ENCODE data around the gene PIGA. TPM values are rescaled to one million over a fixed set of nuclear protein-coding genes. Genes with fewer than 3 reads are reported as not detected.
A peak's percentile ranks its signal among the peaks of the same experiment; 100 is the strongest.

PIGA gene, protein sequence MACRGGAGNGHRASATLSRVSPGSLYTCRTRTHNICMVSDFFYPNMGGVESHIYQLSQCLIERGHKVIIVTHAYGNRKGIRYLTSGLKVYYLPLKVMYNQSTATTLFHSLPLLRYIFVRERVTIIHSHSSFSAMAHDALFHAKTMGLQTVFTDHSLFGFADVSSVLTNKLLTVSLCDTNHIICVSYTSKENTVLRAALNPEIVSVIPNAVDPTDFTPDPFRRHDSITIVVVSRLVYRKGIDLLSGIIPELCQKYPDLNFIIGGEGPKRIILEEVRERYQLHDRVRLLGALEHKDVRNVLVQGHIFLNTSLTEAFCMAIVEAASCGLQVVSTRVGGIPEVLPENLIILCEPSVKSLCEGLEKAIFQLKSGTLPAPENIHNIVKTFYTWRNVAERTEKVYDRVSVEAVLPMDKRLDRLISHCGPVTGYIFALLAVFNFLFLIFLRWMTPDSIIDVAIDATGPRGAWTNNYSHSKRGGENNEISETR
- 15.5 TPM for total RNA-seq
- polyA plus RNA-seq (ENCODE audit: insufficient read depth, low read depth, low replicate concordance), result 5.7 TPM
- long read RNA-seq, donor 1, result 0 reads
- long read RNA-seq, donor 2, result 0 reads
- long read RNA-seq, donor 3, partial matches to known transcripts, result 0 of 1 reads
- long read RNA-seq, donor 3, other reads (novel, unspliced or antisense), result 0 of 1 reads
- long read RNA-seq, donor 4, partial matches to known transcripts, result 0 of 2 reads
- long read RNA-seq, donor 4, other reads (novel, unspliced or antisense), result 0 of 2 reads
- long read RNA-seq, donor 5, result 0 reads
- long read RNA-seq, donor 6, partial matches to known transcripts, result 0 of 2 reads
- long read RNA-seq, donor 6, other reads (novel, unspliced or antisense), result 0 of 2 reads
- long read RNA-seq, donor 7, partial matches to known transcripts, result 1 of 3 reads
- long read RNA-seq, donor 7, other reads (novel, unspliced or antisense), result 0 of 3 reads
- long read RNA-seq, donor 8, partial matches to known transcripts, result 0 of 1 reads
- long read RNA-seq, donor 8, other reads (novel, unspliced or antisense), result 0 of 1 reads
- long read RNA-seq, donor 9, partial matches to known transcripts, result 0 of 1 reads
- long read RNA-seq, donor 9, other reads (novel, unspliced or antisense), result 0 of 1 reads
- long read RNA-seq, donor 10, partial matches to known transcripts, result 0 of 2 reads
- long read RNA-seq, donor 10, other reads (novel, unspliced or antisense), result 0 of 2 reads

DNA sequence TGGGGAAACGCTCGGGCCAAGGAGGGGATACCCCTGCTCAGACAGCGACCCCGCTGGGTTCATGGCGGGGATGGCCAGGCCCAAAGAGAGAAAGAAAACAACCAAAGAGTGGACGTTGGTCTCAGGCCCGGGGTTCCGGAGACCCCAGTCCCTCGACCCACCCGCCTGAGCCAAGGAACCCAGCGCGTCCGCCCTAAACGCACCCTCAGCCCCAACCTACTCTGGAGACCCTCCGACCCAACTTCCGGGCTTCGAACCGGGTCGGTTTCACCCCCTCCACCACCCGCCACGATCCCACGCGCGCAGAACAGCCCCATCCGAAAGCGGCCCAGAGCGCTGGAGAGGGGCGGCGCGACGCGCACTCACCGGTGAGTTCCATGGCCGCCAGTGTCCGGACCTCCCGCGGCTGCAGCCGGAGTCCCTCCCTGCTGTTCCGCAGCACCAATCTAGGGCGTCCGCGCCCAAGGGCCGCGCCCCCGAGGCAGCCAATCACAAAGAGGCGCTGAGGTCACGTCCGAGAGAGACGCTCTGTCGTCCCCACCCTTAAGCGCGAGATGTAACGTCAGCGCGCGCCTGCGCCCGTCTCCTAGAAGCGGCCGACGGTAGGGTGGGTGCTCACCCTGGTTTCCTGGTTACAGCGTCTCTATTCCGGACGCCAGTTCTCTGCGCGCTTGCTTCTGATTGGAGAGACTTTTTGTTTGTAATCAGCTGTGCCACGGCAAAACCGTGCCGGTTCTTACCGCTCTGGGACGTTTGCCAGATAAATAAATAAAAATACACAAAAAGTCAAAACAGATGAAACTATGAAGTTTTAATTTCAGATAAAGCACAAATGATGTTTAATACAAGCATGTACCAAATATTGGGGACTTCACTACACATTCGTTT lies at the start of gene PIGA:
Gene PIGA (minus strand): TSS at position 389 of the 888 bp plus-strand sequence. CDS start 3,593 bp downstream, outside the sequence.
- H3K9me3 ChIP-seq (ENCODE audit: control insufficient read depth in 2 of 3, insufficient read depth in 1 of 3, low read length in 3 of 3), result no peaks in the 10 kb centered on the region

DNA sequence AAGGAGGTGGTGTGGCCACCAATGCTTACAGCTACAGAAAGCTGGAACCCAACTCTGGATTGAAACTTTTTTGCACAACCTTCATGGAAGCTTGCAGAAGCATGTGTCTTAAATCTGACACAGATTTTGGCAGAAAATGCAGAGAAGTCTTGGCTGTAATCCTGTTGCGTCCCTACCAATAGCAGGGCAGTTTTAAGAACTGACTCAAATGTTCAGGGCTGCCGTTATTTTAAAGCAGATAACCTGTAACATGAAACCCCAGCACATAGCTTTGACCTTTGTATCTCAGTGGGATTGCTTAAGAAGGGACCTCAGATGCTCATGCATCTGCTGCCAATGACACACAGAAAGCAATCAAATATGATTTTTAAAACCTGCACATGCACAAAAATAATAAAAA lies 49.0 kb upstream of the PIGA start, which contains the start of gene VEGFD:
Gene VEGFD (minus strand): TSS at position 110 of the 400 bp plus-strand sequence. CDS start 467 bp downstream, outside the sequence.
- intact Hi-C loops (cut with DNase I), result no loop called here
- Histone ChIP-seq H3K27ac (ENCODE audit: low read depth in 2 of 2, low read length in 2 of 2) (no peak within 1 kb of the TSS), H3K4me3 (ENCODE audit: low read length in 3 of 3) (no peak within 1 kb of the TSS)

More for the DNA sequence above, at the start of gene PIGA:
- DNase-seq, result peak; percentile 95 to 99 (median 97)
- no peaks in the 10 kb centered on the region for H3K4me1 ChIP-seq (ENCODE audit: control insufficient read depth in 2 of 3, insufficient read depth in 2 of 3, low read depth in 1 of 3, low read length in 3 of 3)
- TF ChIP-seq, protein P1, sequence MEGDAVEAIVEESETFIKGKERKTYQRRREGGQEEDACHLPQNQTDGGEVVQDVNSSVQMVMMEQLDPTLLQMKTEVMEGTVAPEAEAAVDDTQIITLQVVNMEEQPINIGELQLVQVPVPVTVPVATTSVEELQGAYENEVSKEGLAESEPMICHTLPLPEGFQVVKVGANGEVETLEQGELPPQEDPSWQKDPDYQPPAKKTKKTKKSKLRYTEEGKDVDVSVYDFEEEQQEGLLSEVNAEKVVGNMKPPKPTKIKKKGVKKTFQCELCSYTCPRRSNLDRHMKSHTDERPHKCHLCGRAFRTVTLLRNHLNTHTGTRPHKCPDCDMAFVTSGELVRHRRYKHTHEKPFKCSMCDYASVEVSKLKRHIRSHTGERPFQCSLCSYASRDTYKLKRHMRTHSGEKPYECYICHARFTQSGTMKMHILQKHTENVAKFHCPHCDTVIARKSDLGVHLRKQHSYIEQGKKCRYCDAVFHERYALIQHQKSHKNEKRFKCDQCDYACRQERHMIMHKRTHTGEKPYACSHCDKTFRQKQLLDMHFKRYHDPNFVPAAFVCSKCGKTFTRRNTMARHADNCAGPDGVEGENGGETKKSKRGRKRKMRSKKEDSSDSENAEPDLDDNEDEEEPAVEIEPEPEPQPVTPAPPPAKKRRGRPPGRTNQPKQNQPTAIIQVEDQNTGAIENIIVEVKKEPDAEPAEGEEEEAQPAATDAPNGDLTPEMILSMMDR (IDR thresholded peaks at IDR 0.05; ENCODE audit: borderline replicate concordance, extremely low read depth, insufficient read depth), result no peak
- peaks cover 19% of the 10 kb centered on the region for H3K27me3 ChIP-seq (ENCODE audit: control insufficient read depth, insufficient read depth, low read length)
- intact Hi-C loops (cut with DNase I), result no loop called here
- H3K4me3 ChIP-seq (ENCODE audit: low read length in 3 of 3), result peak within 1 kb of the TSS; percentile 72 to 84 (median 82)
- peak; percentile 98 for FAIRE-seq
- H3K27ac ChIP-seq (ENCODE audit: low read depth in 2 of 2, low read length in 2 of 2), result peak within 1 kb of the TSS; percentile 78 to 80
- peaks cover 0 to 4% (median 3%) of the 10 kb centered on the region in 3 donors for H3K36me3 ChIP-seq (ENCODE audit: control insufficient read depth in 2 of 3, insufficient read depth in 3 of 3, low read length in 3 of 3)
- H3K9ac ChIP-seq (ENCODE audit: low read length in 3 of 3), result peak within 1 kb of the TSS; percentile 71 to 81 (median 77)

More for the DNA sequence above, 49.0 kb upstream of the PIGA start, which contains the start of gene VEGFD:
- TF ChIP-seq, protein P1 (IDR thresholded peaks at IDR 0.05; ENCODE audit: borderline replicate concordance, extremely low read depth, insufficient read depth), result no peak
- no peak within 1 kb of the TSS for H3K9ac ChIP-seq (ENCODE audit: low read length in 3 of 3)
- H3K36me3 ChIP-seq (ENCODE audit: control insufficient read depth in 2 of 3, insufficient read depth in 3 of 3, low read length in 3 of 3), result no peaks in the 10 kb centered on the region
- FAIRE-seq, result no peak
- no peaks in the 10 kb centered on the region for H3K9me3 ChIP-seq (ENCODE audit: control insufficient read depth in 2 of 3, insufficient read depth in 1 of 3, low read length in 3 of 3)
- DNase-seq, result peak in 2 of 5 donors; percentile 17 to 51
- H3K4me1 ChIP-seq (ENCODE audit: control insufficient read depth in 2 of 3, insufficient read depth in 2 of 3, low read depth in 1 of 3, low read length in 3 of 3), result no peaks in the 10 kb centered on the region
- peaks cover 2% of the 10 kb centered on the region for H3K27me3 ChIP-seq (ENCODE audit: control insufficient read depth, insufficient read depth, low read length)
